ENCODE results near the gene PPAN. TPM values are rescaled to one million over a fixed set of nuclear protein-coding genes. Genes with fewer than 3 reads are reported as not detected.

PPAN gene
- total and polyA plus RNA-seq, 2 experiments from 2014 or later, result 15.0 to 26.0 TPM

GRCh38 chr19:10116085-10116865 is 10.1 kb downstream of the PPAN start:
- Histone ChIP-seq H3K9me2 (replicated peaks; ENCODE audit: insufficient read depth) (no peaks in the 10 kb centered on the region), H3K27me3 (no peaks in the 10 kb centered on the region), H3K27ac (no peak overlapping the region), H2AFZ (no peak overlapping the region), H4K20me1 (ENCODE audit: insufficient read depth, poor library complexity, severe bottlenecking) (no peaks in the 10 kb centered on the region), H3K4me3 (no peak overlapping the region), H3K4me1 (ENCODE audit: insufficient read depth) (peaks cover 3% of the 10 kb centered on the region), H3K79me2 (peaks cover 24% of the 10 kb centered on the region), H3K36me3 (replicated peaks; ENCODE audit: insufficient read depth, low read depth) (no peaks in the 10 kb centered on the region), H3K9me3 (ENCODE audit: low read depth) (no peaks in the 10 kb centered on the region), H3K4me2 (no peak overlapping the region)
- WGBS (ENCODE audit: low lambda C conversion rate, missing lambda C conversion rate), result 93% methylated on average over 31 of the region's 35 CpGs
- DNase-seq (ENCODE audit: low spot score), result no peak
- TF ChIP-seq EZH2 (IDR thresholded peaks at IDR 0.05; ENCODE audit: borderline replicate concordance), result no peak
- TF ChIP-seq EZH2phosphoT487 (IDR thresholded peaks at IDR 0.05; ENCODE audit: low read depth, severe bottlenecking, unreplicated experiment), result no peak
- TF ChIP-seq CTCF (IDR thresholded peaks at IDR 0.05; ENCODE audit: poor library complexity), result no peak

GRCh38 chr19:10116866-10117616 is 10.9 kb downstream of the PPAN start:
- Histone ChIP-seq H3K27me3 (no peaks in the 10 kb centered on the region), H2AFZ (no peak overlapping the region), H3K79me2 (peaks cover 24% of the 10 kb centered on the region), H3K27ac (no peak overlapping the region), H3K4me3 (no peak overlapping the region), H3K9me3 (ENCODE audit: low read depth) (no peaks in the 10 kb centered on the region), H3K4me1 (ENCODE audit: insufficient read depth) (peaks cover 3% of the 10 kb centered on the region), H3K36me3 (replicated peaks; ENCODE audit: insufficient read depth, low read depth) (no peaks in the 10 kb centered on the region), H4K20me1 (ENCODE audit: insufficient read depth, poor library complexity, severe bottlenecking) (no peaks in the 10 kb centered on the region), H3K9me2 (replicated peaks; ENCODE audit: insufficient read depth) (no peaks in the 10 kb centered on the region), H3K4me2 (no peak overlapping the region)
- WGBS (ENCODE audit: low lambda C conversion rate, missing lambda C conversion rate), result 97% methylated on average over 21 of the region's 21 CpGs
- DNase-seq (ENCODE audit: low spot score), result no peak
- no peak for TF ChIP-seq CTCF (IDR thresholded peaks at IDR 0.05; ENCODE audit: poor library complexity)
- no peak for TF ChIP-seq EZH2 (IDR thresholded peaks at IDR 0.05; ENCODE audit: borderline replicate concordance)
- TF ChIP-seq EZH2phosphoT487 (IDR thresholded peaks at IDR 0.05; ENCODE audit: low read depth, severe bottlenecking, unreplicated experiment), result no peak

- H3K4me3 ChIP-seq, result peak overlapping the region; percentile 25
- H3K9me2 ChIP-seq (replicated peaks; ENCODE audit: insufficient read depth), result no peaks in the 10 kb centered on the region
- H3K9me3 ChIP-seq (ENCODE audit: low read depth), result no peaks in the 10 kb centered on the region
- no peak for TF ChIP-seq CTCF (IDR thresholded peaks at IDR 0.05; ENCODE audit: poor library complexity)
- TF ChIP-seq EZH2 (IDR thresholded peaks at IDR 0.05; ENCODE audit: borderline replicate concordance), result no peak
- TF ChIP-seq EZH2phosphoT487 (IDR thresholded peaks at IDR 0.05; ENCODE audit: low read depth, severe bottlenecking, unreplicated experiment), result no peak
- H3K27ac ChIP-seq, result peak overlapping the region; percentile 54
- H3K4me2 ChIP-seq, result peak overlapping the region; percentile 96
- no peaks in the 10 kb centered on the region for H3K36me3 ChIP-seq (replicated peaks; ENCODE audit: insufficient read depth, low read depth)
- 47% methylated on average over 11 of the region's 12 CpGs for WGBS (ENCODE audit: low lambda C conversion rate, missing lambda C conversion rate)
- no peaks in the 10 kb centered on the region for H3K27me3 ChIP-seq
- H2AFZ ChIP-seq, result no peak overlapping the region
- H4K20me1 ChIP-seq (ENCODE audit: insufficient read depth, poor library complexity, severe bottlenecking), result no peaks in the 10 kb centered on the region
- no peak for DNase-seq (ENCODE audit: low spot score)
- H3K4me1 ChIP-seq (ENCODE audit: insufficient read depth), result peaks cover 3% of the 10 kb centered on the region
- H3K79me2 ChIP-seq, result peaks cover 24% of the 10 kb centered on the region
Measured at GRCh38 chr19:10118960-10119359, 12.8 kb downstream of the PPAN start.
